H1 (cell line): ENCODE measurements around the gene TNS1.

Experiments used
- ASH2L ChIP-seq: fragments of 200-600, 300-600 bp; sonication (generic); IDR thresholded peaks from one replicate; pipeline ENCODE4 v1.7.1; 2017; ENCODE audit warnings: low read length
- CEBPB ChIP-seq: IDR thresholded peaks from 2 replicates; pipeline ENCODE4 v1.6.1; 2012; ENCODE audit warnings: low read depth, low read length
- EP300 ChIP-seq, 2 experiments: IDR thresholded peaks; 1 replicate in 1 of 2; 2 replicates in 1 of 2; pipeline ENCODE4 v1.6.1; 2011 to 2012; ENCODE audit warnings: low read depth in 2 of 2, low read length in 2 of 2, mild to moderate bottlenecking in 2 of 2, borderline replicate concordance in 1 of 2, inconsistent platforms in 1 of 2, moderate library complexity in 1 of 2
- FOSL1 ChIP-seq: IDR thresholded peaks from 2 replicates; pipeline ENCODE4 v1.6.1; 2011; ENCODE audit warnings: mild to moderate bottlenecking, low read depth, low read length, moderate library complexity; ENCODE audit not compliant: insufficient read depth
- HDAC6 ChIP-seq: IDR thresholded peaks from one replicate; pipeline ENCODE4 v1.7.1; 2012; ENCODE audit warnings: low read depth, mild to moderate bottlenecking, inconsistent platforms, low read length, moderate library complexity
- JUND ChIP-seq: IDR thresholded peaks from 2 replicates; pipeline ENCODE4 v1.6.1; 2011; ENCODE audit warnings: mild to moderate bottlenecking, improper control_type of control experiment, low read length
- POLR2A ChIP-seq, 2 experiments: IDR thresholded peaks; 1 replicate in 1 of 2; 2 replicates in 1 of 2; pipeline ENCODE4 v1.6.1; 2011; ENCODE audit warnings: low read depth in 2 of 2, low read length in 2 of 2, mild to moderate bottlenecking in 2 of 2; ENCODE audit errors: control extremely low read depth in 1 of 2
- POU5F1 ChIP-seq: IDR thresholded peaks from 2 replicates; pipeline ENCODE4 v1.6.1; 2011; ENCODE audit warnings: low read depth, mild to moderate bottlenecking, low read length, moderate library complexity
- RAD21 ChIP-seq, 2 experiments: IDR thresholded peaks in 1 of 2; conservative IDR thresholded peaks in 1 of 2; 2 replicates each; pipeline ENCODE4 v1.6.1; 2011; ENCODE audit warnings: low read depth in 2 of 2, low read length in 2 of 2, improper control_type of control experiment in 1 of 2, inconsistent platforms in 1 of 2, mild to moderate bottlenecking in 1 of 2, moderate library complexity in 1 of 2
- RFX5 ChIP-seq: IDR thresholded peaks from 2 replicates; pipeline ENCODE4 v1.6.1; 2011; ENCODE audit warnings: low read depth, low read length, improper control_type of control experiment, borderline replicate concordance
- SRF ChIP-seq: IDR thresholded peaks from 2 replicates; pipeline ENCODE4 v1.6.1; 2011; ENCODE audit warnings: mild to moderate bottlenecking, low read depth, low read length, moderate library complexity
- ZNF274 ChIP-seq: IDR thresholded peaks from 2 replicates; pipeline ENCODE4 v1.7.0; 2012; ENCODE audit warnings: low read length, borderline replicate concordance; ENCODE audit errors: extremely low read depth
- TF ChIP-seq, protein P1 (sequence below), 3 experiments: IDR thresholded peaks; 1 replicate in 2 of 3; 2 replicates in 1 of 3; pipeline versions ENCODE4 v1.5.1 to v1.6.1; 2011; ENCODE audit warnings: low read length in 3 of 3, mild to moderate bottlenecking in 3 of 3, inconsistent platforms in 2 of 3, low read depth in 1 of 3, moderate library complexity in 1 of 3; ENCODE audit not compliant: insufficient read depth in 1 of 3; ENCODE audit errors: control extremely low read depth in 1 of 3
- TF ChIP-seq, protein P2 (sequence below): IDR thresholded peaks from 2 replicates; pipeline ENCODE4 v1.6.1; 2011; ENCODE audit warnings: low read length, improper control_type of control experiment

DNA sequence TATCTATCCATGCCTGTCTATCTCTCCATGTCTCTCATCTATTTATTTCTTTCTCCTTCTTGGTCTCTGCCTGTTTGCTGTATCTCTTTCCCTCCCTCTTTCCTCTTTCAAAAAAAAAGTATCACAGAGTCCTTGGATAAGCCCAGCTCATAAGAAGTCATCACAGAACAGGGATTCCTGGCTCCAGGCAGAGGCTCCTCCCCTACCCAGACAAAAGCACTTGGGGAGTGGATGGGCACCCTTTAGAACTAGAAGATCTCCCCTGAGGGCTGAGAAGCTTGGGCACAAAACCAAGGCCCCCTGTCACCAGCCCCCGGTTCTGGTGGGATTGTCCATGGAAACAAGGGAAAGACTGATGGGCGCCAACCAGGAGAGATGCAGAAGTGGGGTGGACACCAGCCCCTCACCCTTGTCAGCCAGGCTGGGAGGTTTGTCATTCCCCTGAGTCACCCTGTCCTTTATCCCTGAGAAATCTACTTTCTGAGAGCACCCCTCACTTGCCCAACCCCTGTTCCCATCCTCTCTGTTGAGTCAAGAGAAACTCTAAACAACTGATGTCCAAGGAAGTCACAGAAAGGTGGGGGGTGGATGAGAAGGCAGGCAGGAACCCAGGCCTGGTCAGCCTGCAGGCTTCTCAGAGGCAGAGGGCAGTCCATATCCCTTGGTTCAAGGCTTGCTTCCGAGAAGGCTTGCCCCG lies 127.1 kb downstream of the TNS1 start:
- TF ChIP-seq RAD21 (IDR thresholded peaks at IDR 0.05 in 1 of 2, conservative IDR thresholded peaks at IDR 0.05 in 1 of 2; ENCODE audit: low read depth in 2 of 2, low read length in 2 of 2) (no peak), FOSL1 (no peak), POLR2A (IDR thresholded peaks at IDR 0.05; ENCODE audit: control extremely low read depth in 1 of 2, low read depth in 2 of 2, low read length in 2 of 2) (no peak), JUND (no peak), CEBPB (no peak), RFX5 (no peak), HDAC6 (no peak), SRF (no peak), ASH2L (no peak), POU5F1 (no peak), ZNF274 (no peak), EP300 (IDR thresholded peaks at IDR 0.05; ENCODE audit: borderline replicate concordance in 1 of 2, low read depth in 2 of 2, low read length in 2 of 2) (no peak)
- TF ChIP-seq, protein P1, sequence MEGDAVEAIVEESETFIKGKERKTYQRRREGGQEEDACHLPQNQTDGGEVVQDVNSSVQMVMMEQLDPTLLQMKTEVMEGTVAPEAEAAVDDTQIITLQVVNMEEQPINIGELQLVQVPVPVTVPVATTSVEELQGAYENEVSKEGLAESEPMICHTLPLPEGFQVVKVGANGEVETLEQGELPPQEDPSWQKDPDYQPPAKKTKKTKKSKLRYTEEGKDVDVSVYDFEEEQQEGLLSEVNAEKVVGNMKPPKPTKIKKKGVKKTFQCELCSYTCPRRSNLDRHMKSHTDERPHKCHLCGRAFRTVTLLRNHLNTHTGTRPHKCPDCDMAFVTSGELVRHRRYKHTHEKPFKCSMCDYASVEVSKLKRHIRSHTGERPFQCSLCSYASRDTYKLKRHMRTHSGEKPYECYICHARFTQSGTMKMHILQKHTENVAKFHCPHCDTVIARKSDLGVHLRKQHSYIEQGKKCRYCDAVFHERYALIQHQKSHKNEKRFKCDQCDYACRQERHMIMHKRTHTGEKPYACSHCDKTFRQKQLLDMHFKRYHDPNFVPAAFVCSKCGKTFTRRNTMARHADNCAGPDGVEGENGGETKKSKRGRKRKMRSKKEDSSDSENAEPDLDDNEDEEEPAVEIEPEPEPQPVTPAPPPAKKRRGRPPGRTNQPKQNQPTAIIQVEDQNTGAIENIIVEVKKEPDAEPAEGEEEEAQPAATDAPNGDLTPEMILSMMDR (IDR thresholded peaks at IDR 0.05; ENCODE audit: control extremely low read depth in 1 of 3, insufficient read depth in 1 of 3, low read depth in 1 of 3, low read length in 3 of 3) = no peak
- TF ChIP-seq, protein P2, sequence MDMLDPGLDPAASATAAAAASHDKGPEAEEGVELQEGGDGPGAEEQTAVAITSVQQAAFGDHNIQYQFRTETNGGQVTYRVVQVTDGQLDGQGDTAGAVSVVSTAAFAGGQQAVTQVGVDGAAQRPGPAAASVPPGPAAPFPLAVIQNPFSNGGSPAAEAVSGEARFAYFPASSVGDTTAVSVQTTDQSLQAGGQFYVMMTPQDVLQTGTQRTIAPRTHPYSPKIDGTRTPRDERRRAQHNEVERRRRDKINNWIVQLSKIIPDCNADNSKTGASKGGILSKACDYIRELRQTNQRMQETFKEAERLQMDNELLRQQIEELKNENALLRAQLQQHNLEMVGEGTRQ = no peak
